K562 (cell line): ENCODE measurements around the gene BCAR1. TPM values are rescaled to one million over a fixed set of nuclear protein-coding genes. Genes with fewer than 3 reads are reported as not detected.

Source experiments
- ATAC-seq: fragments of 200-7000 bp; cut with Tn5 transposase; 3 replicates; pipeline ENCODE4 v1.9.1; 2020; ENCODE audit warnings: moderate library complexity
- BruUV-seq: library from RNA; stranded (reverse); fragments of 400-500 nt; replicated peaks from 2 replicates; lab custom pipeline; 2021; lab: Mats Ljungman, UMichigan
- CTCF ChIA-PET: fragments of 300-600 bp; formaldehyde crosslinking; extraction: SDS; loops from one replicate; lab custom pipeline; 2021; ENCODE audit warnings: low intra/inter-chr PET ratio; lab: Yijun Ruan, JAX
- POLR2A ChIA-PET: fragments of 300-600, 350-650 bp; sonication (Branson Sonifier 250); formaldehyde crosslinking; extraction: SDS; loops from one replicate; lab custom pipeline; 2021; ENCODE audit warnings: antibody characterized with exemption, inconsistent platforms; lab: Yijun Ruan, JAX
- DNase-seq, 4 experiments: peaks; one replicate each; pipeline versions ENCODE4 v3.0.0 to v3.0.0-alpha.2; 2011 to 2018; ENCODE audit warnings: low spot score in 3 of 4, mixed read lengths in 3 of 4; ENCODE audit errors: extremely low read depth in 1 of 4
- FAIRE-seq: peaks from 2 replicates; lab custom pipeline; 2011; peaks lifted over from hg19 to GRCh38; lab: Jason Lieb, UNC
- H2AFZ ChIP-seq: 2 replicates; pipeline ENCODE4 v1.6.0; 2011; ENCODE audit warnings: low read depth, low read length, control low read depth, inconsistent platforms
- H3K27ac ChIP-seq: fragments of 200-600 bp; 3 replicates; pipeline ENCODE4 v1.8.0; 2011; ENCODE audit warnings: low read depth, mild to moderate bottlenecking, control low read depth, inconsistent platforms, low read length, moderate library complexity, mixed read lengths; ENCODE audit errors: extremely low read depth
- H3K27me3 ChIP-seq, 2 experiments: fragments of 300-600 bp in 1 of 2; 2 replicates in 1 of 2; 3 replicates in 1 of 2; pipeline versions ENCODE4 v1.6.0 to v1.8.0; 2011; ENCODE audit warnings: inconsistent platforms in 2 of 2, low read length in 2 of 2, mild to moderate bottlenecking in 1 of 2, mixed read lengths in 1 of 2, moderate library complexity in 1 of 2; ENCODE audit not compliant: control insufficient read depth in 2 of 2, insufficient read depth in 2 of 2
- H3K36me3 ChIP-seq: fragments of 300-600 bp; 3 replicates; pipeline ENCODE4 v1.8.0; 2011; ENCODE audit warnings: mild to moderate bottlenecking, low read length, inconsistent platforms; ENCODE audit not compliant: control insufficient read depth, insufficient read depth
- H3K4me1 ChIP-seq, 2 experiments: fragments of 200-600 bp in 1 of 2; replicated peaks in 1 of 2; 2 replicates in 1 of 2; 3 replicates in 1 of 2; pipeline versions ENCODE4 v1.5.1 to v1.8.0; 2011; ENCODE audit warnings: inconsistent platforms in 2 of 2, low read length in 2 of 2, mild to moderate bottlenecking in 1 of 2, mixed read lengths in 1 of 2, moderate library complexity in 1 of 2; ENCODE audit not compliant: control insufficient read depth in 2 of 2, insufficient read depth in 2 of 2
- H3K4me2 ChIP-seq: 2 replicates; pipeline ENCODE4 v1.6.1; 2011; ENCODE audit warnings: low read length, control low read depth, inconsistent platforms, mixed read lengths; ENCODE audit not compliant: insufficient read depth
- H3K4me3 ChIP-seq: fragments of 200-600 bp; sonication (generic), shearing (Covaris generic); 2 replicates; pipeline ENCODE4 v1.5.1; 2016; ENCODE audit warnings: control low read depth, inconsistent platforms
- H3K79me2 ChIP-seq: fragments of 200-600 bp; 3 replicates; pipeline ENCODE4 v1.8.0; 2011; ENCODE audit warnings: low read length, inconsistent platforms; ENCODE audit not compliant: control insufficient read depth, insufficient read depth
- H3K9ac ChIP-seq, 2 experiments: 2 replicates each; pipeline versions ENCODE4 v1.6.0 to v1.6.1; 2011; ENCODE audit warnings: low read depth in 2 of 2, low read length in 2 of 2, control low read depth in 1 of 2, inconsistent platforms in 1 of 2, mild to moderate bottlenecking in 1 of 2, mixed read lengths in 1 of 2; ENCODE audit not compliant: insufficient read depth in 1 of 2
- H3K9me1 ChIP-seq: one replicate; pipeline ENCODE4 v1.6.0; 2011; ENCODE audit warnings: inconsistent platforms, mild to moderate bottlenecking, low read length, moderate library complexity; ENCODE audit not compliant: control insufficient read depth, insufficient read depth
- H3K9me3 ChIP-seq: replicated peaks from 2 replicates; pipeline ENCODE4 v1.5.1; 2011; ENCODE audit warnings: low read depth, low read length, inconsistent platforms; ENCODE audit not compliant: control insufficient read depth, insufficient read depth
- H4K20me1 ChIP-seq: replicated peaks from 2 replicates; pipeline ENCODE4 v1.6.1; 2011; ENCODE audit warnings: low read length, inconsistent platforms, mixed read lengths; ENCODE audit not compliant: control insufficient read depth, insufficient read depth
- ARID1B ChIP-seq: fragments of 450-650 bp; IDR thresholded peaks from 2 replicates; pipeline ENCODE4 v1.6.1; 2016; ENCODE audit warnings: antibody characterized with exemption, mild to moderate bottlenecking, inconsistent platforms
- ATF4 ChIP-seq: fragments of 450-650 bp; formaldehyde crosslinking; IDR thresholded peaks from 2 replicates; pipeline ENCODE4 v1.4.0; 2022; ENCODE audit warnings: mild to moderate bottlenecking, moderate library complexity
- C11orf30 ChIP-seq: fragments of 450-650 bp; IDR thresholded peaks from 2 replicates; pipeline ENCODE4 v1.6.1; 2016; ENCODE audit warnings: low read depth, mild to moderate bottlenecking
- CEBPZ ChIP-seq: fragments of 150-350 bp; IDR thresholded peaks from 2 replicates; pipeline ENCODE4 v1.6.1; 2014; ENCODE audit warnings: low read depth, mild to moderate bottlenecking, low read length, borderline replicate concordance
- E2F6 ChIP-seq, 2 experiments: IDR thresholded peaks; 2 replicates each; pipeline ENCODE4 v1.6.1; 2011; ENCODE audit warnings: borderline replicate concordance in 1 of 2, control low read depth in 1 of 2, low read depth in 1 of 2, low read length in 1 of 2, mild to moderate bottlenecking in 1 of 2, mixed read lengths in 1 of 2, moderate library complexity in 1 of 2; ENCODE audit not compliant: insufficient read depth in 1 of 2, insufficient read length in 1 of 2, poor library complexity in 1 of 2, severe bottlenecking in 1 of 2; ENCODE audit errors: extremely low read depth in 1 of 2
- FOXP1 ChIP-seq: sonication (generic); formaldehyde crosslinking; IDR thresholded peaks from 2 replicates; pipeline ENCODE4 v1.8.0; 2022; ENCODE audit warnings: mild to moderate bottlenecking, missing genetic modification reagents
- HES1 ChIP-seq: fragments of 450-650 bp; IDR thresholded peaks from 2 replicates; pipeline ENCODE4 v1.6.1; 2016; ENCODE audit warnings: low read depth, mild to moderate bottlenecking, moderate library complexity
- MYC ChIP-seq, 2 experiments: fragments of 250-450 bp in 1 of 2; sonication (Bioruptor Pico) in 1 of 2; IDR thresholded peaks; 2 replicates each; pipeline versions ENCODE4 v1.5.1 to v1.6.1; 2012 to 2021; ENCODE audit warnings: low read depth in 2 of 2, borderline replicate concordance in 1 of 2, improper control_type of control experiment in 1 of 2, low read length in 1 of 2, mild to moderate bottlenecking in 1 of 2, moderate library complexity in 1 of 2
- PHF8 ChIP-seq: fragments of 200-600 bp; sonication (generic); IDR thresholded peaks from 2 replicates; pipeline ENCODE4 v1.6.1; 2012; ENCODE audit warnings: mixed run types, mild to moderate bottlenecking, inconsistent platforms, low read length, moderate library complexity, borderline replicate concordance
- ZBTB2 ChIP-seq: fragments of 450-650 bp; IDR thresholded peaks from 2 replicates; pipeline ENCODE4 v1.6.1; 2016; ENCODE audit warnings: antibody characterized with exemption
- ZNF174 ChIP-seq: fragments of 250-450 bp; sonication (Bioruptor Pico); IDR thresholded peaks from 2 replicates; pipeline ENCODE4 v1.4.0; 2020; ENCODE audit warnings: mild to moderate bottlenecking
- WGBS: fragments of 100-300 bp; shearing (Covaris generic); methylation state at CpG from one replicate; pipeline ENCODE4 v1.1.6; 2016; ENCODE audit warnings: low coverage, mixed read lengths; ENCODE audit not compliant: insufficient coverage; ENCODE audit errors: missing lambda C conversion rate; 5-methylcytosine and 5-hydroxymethylcytosine counted together
- in situ Hi-C: fragments of 300-500 bp; cut with MboI; formaldehyde crosslinking; loops from 4 replicates; pipeline ENCODE4 v1.15.0; 2018; ENCODE audit warnings: inconsistent platforms, mixed read lengths
- intact Hi-C: fragments of 100-400 bp; cut with micrococcal nuclease; formaldehyde crosslinking; loops from 2 replicates; pipeline ENCODE4 v1.14.2; 2022
- polyA plus RNA-seq, 8 experiments: library from polyadenylated mRNA; depleted of rRNA in 4 of 8; stranded (reverse) in 5 of 8; unstranded in 3 of 8; fragments of >200 nt; fragmentation: Nextera tagmentation in 2 of 8; fragmentation: Illumina TruSeq in 1 of 8; extraction: Ambion mirVana in 2 of 8; extraction: Trizol in 1 of 8; gene quantifications; 2 replicates each; pipeline versions ENCODE4 v1.2.1 to v1.2.3, GENCODE V29; 2011 to 2014; ENCODE audit warnings: inconsistent platforms in 1 of 8, missing spikeins in 1 of 8
- total RNA-seq, 7 experiments: library from RNA; depleted of rRNA in 6 of 7; stranded (reverse); fragments of >200 nt in 6 of 7; fragmentation: Illumina TruSeq in 2 of 7; extraction: Trizol in 2 of 7; gene quantifications; 2 replicates each; pipeline versions ENCODE4 v1.2.1 to v1.2.3, GENCODE V29; 2011 to 2021; ENCODE audit warnings: low replicate concordance in 1 of 7

BCAR1 gene
- total and polyA plus RNA-seq, 9 of the 15 experiments (the other 6 are each of a cell fraction or from before 2014, with no cell fraction given) = 0.10 to 26.3 (median 3.6) TPM

GRCh38 chr16:75188832-75189477 lies 62.5 kb downstream of the BCAR1 start (continued):
- TF ChIP-seq PHF8 = no peak
- no peak for TF ChIP-seq FOXP1
- TF ChIP-seq ATF4 (CRISPR knock-in tag) = no peak
- no peak for TF ChIP-seq HES1
- TF ChIP-seq, all 486 proteins: peak for 0

GRCh38 chr16:75181630-75182029 lies 69.8 kb downstream of the BCAR1 start:
- Histone ChIP-seq H3K9me1 (no peaks in the 10 kb centered on the region), H3K79me2 (no peaks in the 10 kb centered on the region), H3K27ac (no peak overlapping the region), H3K27me3 (no peaks in the 10 kb centered on the region), H3K4me1 (no peaks in the 10 kb centered on the region; a peak in 1 of 5 replicates), H3K4me3 (no peak overlapping the region), H3K36me3 (no peaks in the 10 kb centered on the region), H4K20me1 (no peaks in the 10 kb centered on the region), H3K9ac (no peak overlapping the region), H3K4me2 (no peak overlapping the region), H3K9me3 (no peaks in the 10 kb centered on the region), H2AFZ (peak overlapping the region; percentile 46)
- ATAC-seq (peak; percentile 68), DNase-seq (peak in 1 of 4 experiments; percentile 38), FAIRE-seq (peak; percentile 11)
- ChIA-PET CTCF (no interaction called here), POLR2A (no interaction called here)
- WGBS = 3% methylated on average over 3 of the region's 3 CpGs
- BruUV-seq = no TSS peak
- in situ Hi-C loops (no loop called here), intact Hi-C loops (loop anchor here (5.0 kb wide), 1 partner anchor 34 kb away; the partner anchor contains the start of gene ZFP1)
- no peak for TF ChIP-seq ZBTB2
- TF ChIP-seq MYC (IDR thresholded peaks at IDR 0.05; ENCODE audit: low read depth, low read length) = peak; percentile 32; the same call in 1 of the 2 replicates
- no peak for TF ChIP-seq MYC (CRISPR knock-in tag; IDR thresholded peaks at IDR 0.05; ENCODE audit: borderline replicate concordance, low read depth)
- TF ChIP-seq ZNF174 = no peak
- no peak for TF ChIP-seq CEBPZ
- TF ChIP-seq C11orf30 = no peak
- TF ChIP-seq E2F6 (IDR thresholded peaks at IDR 0.05; ENCODE audit: borderline replicate concordance in 1 of 2, extremely low read depth in 1 of 2, insufficient read depth in 1 of 2, insufficient read length in 1 of 2, low read depth in 1 of 2, low read length in 1 of 2, poor library complexity in 1 of 2, severe bottlenecking in 1 of 2) = peak in 1 of 2 experiments; percentile 24
- 0 out of 2 replicates have a peak, but pooled peaks have one; percentile 11 for TF ChIP-seq ARID1B
